Duodenal mucosa (tissue), 2 donors: ENCODE results near the gene EEIG2.
"Not testable (repeated sequence)": the region's sequence is repeated elsewhere in the genome, so short reads cannot be mapped to it uniquely, and the experiment has no call there.

Source experiments
- H3K27ac ChIP-seq: one replicate; pipeline ENCODE4 v1.7.0; 2013; ENCODE audit warnings: low read depth, low read length
- H3K27me3 ChIP-seq, 2 donors: one replicate each; pipeline ENCODE4 v1.7.0; 2013; ENCODE audit warnings: low read length in 2 of 2, control low read depth in 1 of 2; ENCODE audit not compliant: insufficient read depth in 2 of 2, control insufficient read depth in 1 of 2
- H3K36me3 ChIP-seq, 2 donors: one replicate each; pipeline ENCODE4 v1.7.0; 2013; ENCODE audit warnings: low read length in 2 of 2, control low read depth in 1 of 2; ENCODE audit not compliant: insufficient read depth in 2 of 2, control insufficient read depth in 1 of 2
- H3K4me1 ChIP-seq, 2 donors: one replicate each; pipeline ENCODE4 v1.7.0; 2013; ENCODE audit warnings: low read length in 2 of 2, control low read depth in 1 of 2; ENCODE audit not compliant: insufficient read depth in 2 of 2, control insufficient read depth in 1 of 2
- H3K4me3 ChIP-seq, 2 donors: one replicate each; pipeline ENCODE4 v1.7.0; 2013; ENCODE audit warnings: low read length in 2 of 2, low read depth in 1 of 2
- H3K9ac ChIP-seq, 2 donors: one replicate each; pipeline ENCODE4 v1.7.0; 2013; ENCODE audit warnings: low read length in 2 of 2, low read depth in 1 of 2
- H3K9me3 ChIP-seq, 2 donors: one replicate each; pipeline ENCODE4 v1.7.0; 2013; ENCODE audit warnings: low read length in 2 of 2, control low read depth in 1 of 2; ENCODE audit not compliant: control insufficient read depth in 1 of 2

Gene EEIG2

GRCh38 chr1:108527837-108528236 is 32.1 kb upstream of the EEIG2 start:
- H3K9ac ChIP-seq: no peak overlapping the region
- no peaks in the 10 kb centered on the region for H3K27me3 ChIP-seq
- H3K4me3 ChIP-seq: no peak overlapping the region
- H3K27ac ChIP-seq: no peak overlapping the region
- H3K4me1 ChIP-seq: no peaks in the 10 kb centered on the region
- H3K36me3 ChIP-seq: no peaks in the 10 kb centered on the region
- H3K9me3 ChIP-seq: no peaks in the 10 kb centered on the region

GRCh38 chr1:108531444-108531843 is 28.5 kb upstream of the EEIG2 start:
- H3K27ac ChIP-seq: no peak overlapping the region
- no peak overlapping the region for H3K4me3 ChIP-seq
- no peak overlapping the region for H3K9ac ChIP-seq
- no peaks in the 10 kb centered on the region for H3K36me3 ChIP-seq
- no peaks in the 10 kb centered on the region for H3K27me3 ChIP-seq
- no peaks in the 10 kb centered on the region for H3K4me1 ChIP-seq
- H3K9me3 ChIP-seq: no peaks in the 10 kb centered on the region

DNA sequence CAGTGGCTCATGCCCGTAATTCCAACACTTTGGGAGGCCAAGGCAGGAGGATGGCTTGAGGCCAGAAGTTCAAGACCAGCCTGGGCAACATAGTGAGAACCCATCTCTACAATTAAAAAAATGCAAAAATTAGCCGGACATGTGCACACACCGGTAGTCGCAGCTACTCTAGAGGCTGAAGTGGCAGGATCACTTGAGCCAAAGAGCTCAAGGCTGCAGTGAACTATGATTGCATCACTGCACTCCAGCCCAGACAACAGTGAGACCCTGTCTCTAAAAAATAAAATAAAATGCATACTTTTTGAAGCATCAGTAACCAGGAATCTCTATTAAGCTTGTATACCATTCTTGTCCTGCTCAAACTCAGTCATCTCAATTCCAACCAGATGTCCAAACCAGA is 27.2 kb upstream of the EEIG2 start:
- Histone ChIP-seq H3K4me1 (no peaks in the 10 kb centered on the region), H3K4me3 (no peak overlapping the region)

DNA sequence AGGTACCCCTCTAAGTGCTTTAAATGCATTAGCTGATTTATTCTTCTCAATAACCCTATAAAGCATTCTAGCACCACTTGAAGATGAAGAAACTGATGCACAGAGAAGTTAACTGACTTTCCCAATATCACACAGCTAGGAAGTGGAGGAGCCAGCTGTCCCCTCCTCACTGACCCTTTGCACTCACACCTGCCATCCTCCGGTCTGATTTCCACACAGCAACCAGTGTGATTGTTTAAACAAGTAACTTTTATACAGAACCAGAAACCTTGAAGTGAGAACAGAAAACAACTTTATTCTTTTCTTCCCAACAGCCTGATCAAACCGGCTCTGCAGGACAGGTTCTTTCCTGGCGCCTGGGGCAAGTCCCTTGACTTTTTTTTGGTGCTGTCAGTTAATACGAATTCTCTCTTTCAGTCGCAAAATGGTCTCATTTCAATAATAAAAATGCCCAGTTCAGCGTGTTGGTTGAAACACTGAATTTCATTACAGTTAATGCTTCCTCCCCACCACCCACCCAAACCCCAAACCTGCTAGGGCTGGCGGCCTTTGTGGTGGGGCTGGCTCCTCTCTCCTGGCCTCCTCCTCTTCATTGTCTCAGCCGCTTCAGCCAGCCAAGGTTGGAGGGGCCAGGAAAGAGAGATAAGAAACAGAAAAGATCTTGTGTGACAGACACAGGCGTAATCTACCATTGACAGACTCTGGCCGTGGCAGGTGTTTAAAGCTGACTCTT is 26.4 kb upstream of the EEIG2 start:
- no peaks in the 10 kb centered on the region for H3K9me3 ChIP-seq
- H3K27ac ChIP-seq: no peak overlapping the region
- H3K9ac ChIP-seq: no peak overlapping the region
- no peak overlapping the region for H3K4me3 ChIP-seq
- H3K4me1 ChIP-seq: no peaks in the 10 kb centered on the region
- no peaks in the 10 kb centered on the region for H3K36me3 ChIP-seq
- no peaks in the 10 kb centered on the region for H3K27me3 ChIP-seq

More for the DNA sequence above, 27.2 kb upstream of the EEIG2 start:
- H3K27ac ChIP-seq: no peak overlapping the region
- H3K9ac ChIP-seq: no peak overlapping the region
- H3K9me3 ChIP-seq: no peaks in the 10 kb centered on the region
- H3K36me3 ChIP-seq: no peaks in the 10 kb centered on the region
- no peaks in the 10 kb centered on the region for H3K27me3 ChIP-seq

GRCh38 chr1:108534759-108535158 is 25.1 kb upstream of the EEIG2 start:
- H3K9ac ChIP-seq: no peak overlapping the region
- H3K36me3 ChIP-seq: no peaks in the 10 kb centered on the region
- H3K9me3 ChIP-seq: no peaks in the 10 kb centered on the region
- no peak overlapping the region for H3K4me3 ChIP-seq
- H3K4me1 ChIP-seq: no peaks in the 10 kb centered on the region
- no peak overlapping the region for H3K27ac ChIP-seq
- H3K27me3 ChIP-seq: no peaks in the 10 kb centered on the region

DNA sequence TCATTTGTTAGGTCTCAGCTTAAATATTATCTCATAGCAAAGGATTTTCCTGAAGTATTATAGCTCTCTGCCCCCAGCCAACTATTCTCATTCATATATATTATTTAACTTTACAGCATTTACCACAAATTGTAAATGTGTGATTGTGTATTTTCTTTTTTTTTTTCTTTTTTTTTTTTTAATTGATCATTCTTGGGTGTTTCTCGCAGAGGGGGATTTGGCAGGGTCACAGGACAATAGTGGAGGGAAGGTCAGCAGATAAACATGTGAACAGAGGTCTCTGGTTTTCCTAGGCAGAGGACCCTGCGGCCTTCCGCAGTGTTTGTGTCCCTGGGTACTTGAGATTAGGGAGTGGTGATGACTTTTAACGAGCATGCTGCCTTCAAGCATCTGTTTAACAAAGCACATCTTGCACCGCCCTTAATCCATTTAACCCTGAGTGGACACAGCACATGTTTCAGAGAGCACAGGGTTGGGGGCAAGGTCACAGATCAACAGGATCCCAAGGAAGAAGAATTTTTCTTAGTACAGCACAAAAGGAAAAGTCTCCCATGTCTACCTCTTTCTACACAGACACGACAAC is 24.5 kb upstream of the EEIG2 start:
- H3K4me3 ChIP-seq, H3K36me3 ChIP-seq, H3K27ac ChIP-seq, H3K27me3 ChIP-seq, H3K4me1 ChIP-seq, H3K9ac ChIP-seq, H3K9me3 ChIP-seq: not testable (repeated sequence)

DNA sequence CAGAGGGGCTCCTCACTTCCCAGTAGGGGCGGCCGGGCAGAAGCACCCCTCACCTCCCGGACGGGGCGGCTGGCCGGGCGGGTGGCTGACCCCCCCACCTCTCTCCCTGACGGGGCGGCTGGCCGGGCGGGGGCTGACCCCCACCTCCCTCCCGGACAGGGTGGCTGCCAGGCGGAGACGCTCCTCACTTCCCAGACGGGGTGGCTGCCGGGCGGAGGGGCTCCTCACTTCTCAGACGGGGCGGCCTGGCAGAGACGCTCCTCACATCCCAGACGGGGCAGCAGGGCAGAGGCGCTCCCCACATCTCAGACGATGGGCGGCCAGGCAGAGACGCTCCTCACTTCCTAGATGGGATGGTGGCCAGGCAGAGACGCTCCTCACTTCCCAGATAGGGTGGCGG is 23.9 kb upstream of the EEIG2 start:
- H3K9ac ChIP-seq, H3K9me3 ChIP-seq, H3K36me3 ChIP-seq, H3K27ac ChIP-seq, H3K4me3 ChIP-seq, H3K4me1 ChIP-seq, H3K27me3 ChIP-seq: not testable (repeated sequence)

DNA sequence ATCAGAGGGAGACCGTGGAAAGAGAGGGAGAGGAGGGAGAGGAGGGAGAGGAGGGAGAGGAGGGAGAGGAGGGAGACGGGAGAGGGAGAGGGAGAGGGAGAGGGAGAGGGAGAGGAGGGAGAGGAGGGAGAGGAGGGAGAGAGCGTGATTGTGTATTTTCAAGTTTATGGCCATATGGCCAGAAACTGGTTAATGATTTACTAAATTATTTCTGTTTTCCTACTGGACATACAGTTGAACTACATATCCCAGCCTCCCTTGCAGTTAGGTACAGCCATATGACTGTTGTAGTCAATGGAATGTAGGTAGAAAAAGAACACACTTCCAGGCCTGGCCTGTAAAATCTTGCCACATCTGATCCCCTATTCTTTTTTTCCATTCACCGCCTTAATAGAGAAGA is 23.1 kb upstream of the EEIG2 start:
- not testable (repeated sequence) for H3K9ac ChIP-seq, H3K4me1 ChIP-seq, H3K27ac ChIP-seq, H3K27me3 ChIP-seq, H3K4me3 ChIP-seq, H3K36me3 ChIP-seq, H3K9me3 ChIP-seq

- Histone ChIP-seq H3K27ac (no peak overlapping the region), H3K27me3 (no peaks in the 10 kb centered on the region), H3K9ac (no peak overlapping the region), H3K9me3 (no peaks in the 10 kb centered on the region), H3K4me3 (no peak overlapping the region), H3K4me1 (no peaks in the 10 kb centered on the region), H3K36me3 (no peaks in the 10 kb centered on the region)
Measured at GRCh38 chr1:108537976-108538375, 21.9 kb upstream of the EEIG2 start.

DNA sequence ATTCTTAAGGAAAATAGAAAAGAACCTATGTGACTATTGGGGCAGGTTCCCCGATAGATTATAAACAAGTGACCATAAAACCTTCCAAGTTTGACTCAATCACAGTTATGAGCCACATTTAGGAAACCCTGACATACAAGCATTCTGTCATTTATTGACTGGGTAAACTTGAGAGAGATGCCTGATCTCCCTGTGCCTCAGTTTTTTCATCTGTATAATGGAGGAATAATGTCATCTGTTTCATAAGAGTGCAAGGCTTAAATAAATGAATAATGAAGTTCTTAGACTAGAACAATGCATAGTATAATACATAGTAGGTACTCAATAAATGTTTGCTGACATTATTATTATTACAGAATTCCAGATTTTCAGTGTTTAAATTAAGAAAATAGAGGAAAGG is 18.9 kb upstream of the EEIG2 start:
- H3K4me3 ChIP-seq: no peak overlapping the region
- H3K9me3 ChIP-seq: no peaks in the 10 kb centered on the region
- no peak overlapping the region for H3K9ac ChIP-seq
- no peaks in the 10 kb centered on the region for H3K27me3 ChIP-seq
- no peak overlapping the region for H3K27ac ChIP-seq
- no peaks in the 10 kb centered on the region for H3K36me3 ChIP-seq
- no peaks in the 10 kb centered on the region for H3K4me1 ChIP-seq
